ENCODE measurements around the gene BPIFA2.

BPIFA2 gene

DNA sequence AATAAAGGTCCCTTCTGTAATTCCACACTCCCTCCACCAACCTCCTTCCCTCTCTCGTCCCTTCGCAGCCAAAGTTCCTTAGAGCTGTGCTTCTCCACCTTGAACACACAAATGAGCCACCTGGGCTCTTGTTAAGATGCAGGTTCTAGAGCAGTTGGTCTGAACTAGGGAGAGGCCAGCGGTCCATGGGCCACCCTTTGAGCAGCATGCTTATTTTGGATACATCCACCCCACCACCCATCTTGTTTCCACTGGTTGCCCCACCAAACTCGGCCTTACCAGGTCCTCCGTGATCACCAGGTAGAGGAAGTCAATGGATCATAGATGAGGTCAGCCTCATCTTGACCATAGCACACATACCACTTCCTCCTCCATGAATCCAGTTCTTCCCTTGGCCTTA is 7.3 kb upstream of the BPIFA2 start:
- no peak overlapping the region for H3K4me3 ChIP-seq (replicated peaks; ENCODE audit: low read depth, low read length)
- no peak for DNase-seq (ENCODE audit: low read depth)
- TF ChIP-seq, protein P1, sequence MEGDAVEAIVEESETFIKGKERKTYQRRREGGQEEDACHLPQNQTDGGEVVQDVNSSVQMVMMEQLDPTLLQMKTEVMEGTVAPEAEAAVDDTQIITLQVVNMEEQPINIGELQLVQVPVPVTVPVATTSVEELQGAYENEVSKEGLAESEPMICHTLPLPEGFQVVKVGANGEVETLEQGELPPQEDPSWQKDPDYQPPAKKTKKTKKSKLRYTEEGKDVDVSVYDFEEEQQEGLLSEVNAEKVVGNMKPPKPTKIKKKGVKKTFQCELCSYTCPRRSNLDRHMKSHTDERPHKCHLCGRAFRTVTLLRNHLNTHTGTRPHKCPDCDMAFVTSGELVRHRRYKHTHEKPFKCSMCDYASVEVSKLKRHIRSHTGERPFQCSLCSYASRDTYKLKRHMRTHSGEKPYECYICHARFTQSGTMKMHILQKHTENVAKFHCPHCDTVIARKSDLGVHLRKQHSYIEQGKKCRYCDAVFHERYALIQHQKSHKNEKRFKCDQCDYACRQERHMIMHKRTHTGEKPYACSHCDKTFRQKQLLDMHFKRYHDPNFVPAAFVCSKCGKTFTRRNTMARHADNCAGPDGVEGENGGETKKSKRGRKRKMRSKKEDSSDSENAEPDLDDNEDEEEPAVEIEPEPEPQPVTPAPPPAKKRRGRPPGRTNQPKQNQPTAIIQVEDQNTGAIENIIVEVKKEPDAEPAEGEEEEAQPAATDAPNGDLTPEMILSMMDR (IDR thresholded peaks at IDR 0.05; ENCODE audit: low read length, missing control alignments): no peak

- DNase-seq (ENCODE audit: low read depth): no peak
- no peak overlapping the region for H3K4me3 ChIP-seq (replicated peaks; ENCODE audit: low read depth, low read length)
- TF ChIP-seq, protein P1 (IDR thresholded peaks at IDR 0.05; ENCODE audit: low read length, missing control alignments): no peak
Measured at GRCh38 chr20:33162313-33162712, 5.6 kb upstream of the BPIFA2 start.

DNA sequence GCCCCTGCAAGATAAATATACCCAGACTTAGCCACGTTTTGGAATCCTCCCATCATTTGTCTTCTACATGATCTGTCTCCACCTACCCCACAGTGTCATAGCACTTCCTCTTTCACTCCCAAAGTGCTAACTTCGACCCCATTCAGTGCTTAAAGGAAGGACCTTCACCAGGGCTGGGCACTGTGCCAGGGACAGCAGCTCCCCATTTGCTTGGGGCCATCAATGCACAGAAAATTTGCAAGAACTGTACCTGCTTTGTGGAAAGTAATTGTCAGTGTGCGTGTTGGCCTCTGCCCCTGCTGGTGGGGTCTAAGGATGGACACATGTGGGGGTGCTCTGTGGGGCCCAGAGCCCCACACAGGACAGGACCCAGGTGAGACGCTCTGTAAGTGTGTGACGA is 5.2 kb upstream of the BPIFA2 start:
- no peak overlapping the region for H3K4me3 ChIP-seq (replicated peaks; ENCODE audit: low read depth, low read length)
- no peak for DNase-seq (ENCODE audit: low read depth)
- TF ChIP-seq, protein P1 (IDR thresholded peaks at IDR 0.05; ENCODE audit: low read length, missing control alignments): no peak

DNA sequence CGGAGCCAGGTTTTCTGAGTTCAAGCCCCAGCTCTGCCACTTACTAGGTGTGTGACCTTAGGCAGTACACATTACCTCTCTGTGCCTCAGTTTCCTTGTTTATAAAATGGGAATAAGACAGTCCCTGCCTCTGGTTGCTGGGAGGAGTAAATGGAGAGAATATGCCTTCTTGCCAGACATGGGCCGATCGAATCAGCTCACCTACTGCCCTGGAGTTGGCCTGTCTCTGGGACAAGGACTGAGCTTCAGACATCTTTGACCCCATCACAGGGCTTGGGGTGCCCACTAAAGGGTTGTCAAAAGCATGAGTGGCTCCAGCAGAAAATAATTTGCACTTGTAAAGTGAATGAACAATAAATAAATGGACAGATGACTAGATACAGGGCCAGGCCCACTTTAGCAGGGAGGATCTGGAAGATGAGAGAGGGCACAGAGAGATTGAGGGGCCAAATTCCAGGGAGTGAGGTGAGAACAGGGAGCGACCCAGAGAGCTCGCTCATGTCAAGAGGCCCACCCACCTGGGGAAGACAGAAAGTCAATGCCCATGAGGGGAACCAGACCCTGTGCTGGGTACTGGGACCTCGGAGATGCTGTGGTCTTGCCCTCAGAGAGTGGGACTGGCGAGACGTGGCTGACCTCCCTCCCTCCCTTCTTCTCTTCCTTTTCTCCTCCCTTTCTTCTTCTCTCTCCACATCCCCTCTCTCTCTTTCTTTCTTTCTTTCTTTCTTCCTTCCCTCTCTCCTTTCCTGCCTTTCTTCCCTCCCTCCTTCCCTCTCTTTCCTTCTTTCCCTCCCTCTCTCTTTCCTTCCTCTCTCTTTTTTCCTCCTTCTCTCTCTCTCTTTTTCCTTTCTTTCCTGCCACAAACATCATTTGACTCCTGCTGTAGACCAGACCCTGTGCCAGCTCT is 3.9 kb upstream of the BPIFA2 start:
- H3K4me3 ChIP-seq (replicated peaks; ENCODE audit: low read depth, low read length): no peak overlapping the region
- no peak for DNase-seq (ENCODE audit: low read depth)
- TF ChIP-seq, protein P1 (IDR thresholded peaks at IDR 0.05; ENCODE audit: low read length, missing control alignments): no peak

DNA sequence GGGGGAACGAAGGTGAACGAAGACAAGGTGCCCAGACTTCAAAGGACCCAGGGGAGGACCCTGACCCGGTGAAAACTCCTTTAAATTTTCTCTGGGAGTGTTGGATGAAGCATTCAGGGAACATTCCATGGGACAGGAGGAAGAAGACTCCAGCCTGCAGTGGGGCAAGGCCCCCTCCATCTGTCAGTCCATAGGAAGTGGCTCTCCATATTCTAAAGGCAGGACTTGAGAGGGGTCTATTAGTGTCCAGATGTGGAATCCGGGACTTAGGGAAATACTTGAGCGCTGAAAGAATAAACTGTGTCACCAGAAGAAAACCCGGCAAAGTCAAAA is 3.2 kb upstream of the BPIFA2 start:
- H3K4me3 ChIP-seq (replicated peaks; ENCODE audit: low read depth, low read length): no peak overlapping the region
- DNase-seq (ENCODE audit: low read depth): no peak
- TF ChIP-seq, protein P1 (IDR thresholded peaks at IDR 0.05; ENCODE audit: low read length, missing control alignments): no peak

DNA sequence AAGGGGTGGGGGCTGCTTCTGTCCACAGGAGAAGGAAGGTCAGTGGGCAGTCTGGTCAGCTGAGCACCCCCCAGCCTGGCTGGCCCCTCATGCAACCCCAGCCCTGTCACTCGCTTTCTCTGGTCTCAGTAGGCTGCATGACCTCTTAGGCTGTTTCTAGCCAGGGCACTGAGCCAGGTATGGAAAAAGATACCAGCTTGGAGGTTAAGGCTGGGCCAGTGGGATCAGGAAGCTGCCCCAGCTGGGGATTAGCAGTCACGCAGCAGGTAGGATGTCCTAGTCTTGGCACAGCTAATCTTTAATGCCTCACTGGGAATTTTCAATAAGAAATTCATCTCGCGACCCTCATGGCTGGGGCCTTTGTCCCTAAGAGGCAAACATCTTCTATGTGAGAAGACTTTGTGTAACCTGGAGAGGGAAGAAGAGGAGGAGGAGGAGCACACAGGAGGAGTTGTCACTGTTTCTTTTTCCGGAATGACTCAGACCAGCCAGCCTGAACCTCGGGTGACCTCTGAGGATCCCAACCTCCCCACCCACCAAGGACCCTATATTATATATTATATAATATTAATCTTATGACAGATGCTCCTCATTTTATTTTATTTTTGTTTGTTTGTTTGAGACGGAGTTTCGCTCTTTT is 2.4 kb upstream of the BPIFA2 start:
- TF ChIP-seq, protein P1 (IDR thresholded peaks at IDR 0.05; ENCODE audit: low read length, missing control alignments): no peak
- H3K4me3 ChIP-seq (replicated peaks; ENCODE audit: low read depth, low read length): no peak overlapping the region
- no peak for DNase-seq (ENCODE audit: low read depth)

Measured in fibroblast of pulmonary artery (primary cell).